ENCODE data around the gene ROCK2. TPM values are rescaled to one million over a fixed set of nuclear protein-coding genes. Genes with fewer than 3 reads are reported as not detected.

Gene ROCK2
- total and polyA plus RNA-seq, 2 of the 8 experiments (the other 6 are each of a cell fraction or from before 2014, with no cell fraction given) = 2.7 to 29.0 TPM

GRCh38 chr2:11356764-11357163 is 12.3 kb upstream of the ROCK2 start:
- Histone ChIP-seq H3K36me3 (ENCODE audit: control insufficient read depth in 2 of 4, insufficient read depth in 4 of 4, low read length in 3 of 4) (no peaks in the 10 kb centered on the region), H3K9me3 (ENCODE audit: insufficient read depth in 2 of 2, low read depth in 1 of 2, low read length in 1 of 2) (no peaks in the 10 kb centered on the region), H3K4me1 (replicated peaks in 1 of 4; ENCODE audit: control insufficient read depth in 3 of 4, insufficient read depth in 4 of 4, low read length in 3 of 4) (no peaks in the 10 kb centered on the region), H2BK12ac (ENCODE audit: low read depth, low read length) (no peak overlapping the region), H2AFZ (ENCODE audit: low read length) (no peak overlapping the region), H2BK120ac (replicated peaks; ENCODE audit: low read depth, low read length) (no peak overlapping the region), H3K4ac (replicated peaks; ENCODE audit: insufficient read length, low read depth, low read length) (no peak overlapping the region), H3K18ac (ENCODE audit: extremely low read depth, low read length) (no peak overlapping the region), H3K4me3 (ENCODE audit: extremely low read depth in 1 of 4, insufficient read depth in 2 of 4, low read depth in 3 of 4, low read length in 4 of 4) (no peak overlapping the region), H3K27ac (ENCODE audit: low read depth, low read length) (no peak overlapping the region), H3K23ac (ENCODE audit: insufficient read length) (no peak overlapping the region), H3K23me2 (ENCODE audit: low read depth, low read length) (no peaks in the 10 kb centered on the region), H2BK5ac (ENCODE audit: low read depth, low read length) (no peak overlapping the region), H4K8ac (ENCODE audit: extremely low read depth, insufficient read depth, low read length) (no peak overlapping the region), H4K5ac (ENCODE audit: insufficient read length, low read depth, low read length) (no peak overlapping the region), H2AK5ac (ENCODE audit: low read depth, low read length) (no peak overlapping the region), H3K79me1 (ENCODE audit: low read depth, low read length) (no peaks in the 10 kb centered on the region), H2BK20ac (ENCODE audit: low read length) (no peak overlapping the region), H3K4me2 (ENCODE audit: insufficient read depth in 1 of 2, low read depth in 2 of 2, low read length in 2 of 2) (no peak overlapping the region), H3K79me2 (ENCODE audit: control insufficient read depth in 1 of 2, insufficient read depth in 2 of 2, low read length in 2 of 2) (no peaks in the 10 kb centered on the region), H4K20me1 (replicated peaks in 1 of 2; ENCODE audit: control insufficient read depth in 1 of 2, insufficient read depth in 2 of 2, low read length in 2 of 2) (no peaks in the 10 kb centered on the region), H3K56ac (replicated peaks; ENCODE audit: insufficient read length, low read depth, low read length) (no peak overlapping the region), H2BK15ac (ENCODE audit: low read length) (no peak overlapping the region), H4K91ac (replicated peaks; ENCODE audit: insufficient read length, low read length) (no peak overlapping the region), H3K27me3 (replicated peaks in 1 of 4; ENCODE audit: control insufficient read depth in 3 of 4, extremely low read depth in 1 of 4, insufficient read depth in 3 of 4, low read length in 3 of 4) (no peaks in the 10 kb centered on the region; a peak in 1 of 7 replicates), H3K14ac (ENCODE audit: insufficient read length) (no peak overlapping the region), H3K9ac (replicated peaks in 1 of 4; ENCODE audit: extremely low read depth in 1 of 4, low read depth in 3 of 4, low read length in 3 of 4) (no peak overlapping the region)
- 89% methylated on average over 4 of the region's 4 CpGs; no CpG with 5 or more reads in 1 of the 2 experiments for WGBS, 2 experiments (ENCODE audit: extremely low coverage in 1 of 2, insufficient coverage in 1 of 2, insufficient read length in 1 of 2, insufficient replicate concordance in 2 of 2, low coverage in 1 of 2, low lambda C conversion rate in 2 of 2, missing lambda C conversion rate in 1 of 2)
- DNase-seq (ENCODE audit: low read depth in 1 of 2, low spot score in 2 of 2) (no peak), FAIRE-seq (no peak)
- CTCF ChIA-PET (ENCODE audit: partially characterized antibody) = interaction anchor here (1.3 to 1.7 kb wide), 2 partner anchors 8 to 27 kb away, joined by 3 to 5 read pairs; no protein-coding TSS in a partner anchor
- POLR2A ChIA-PET (ENCODE audit: partially characterized antibody) = no interaction called here
- no peak for TF ChIP-seq FOSL1 (IDR thresholded peaks at IDR 0.05; ENCODE audit: insufficient read depth, low read depth, low read length)
- no peak for TF ChIP-seq MAX (IDR thresholded peaks at IDR 0.05)
- TF ChIP-seq RNF2 (IDR thresholded peaks at IDR 0.05; ENCODE audit: borderline replicate concordance, low read depth, low read length, missing control alignments, poor library complexity, severe bottlenecking) = no peak
- TF ChIP-seq CREB1 (IDR thresholded peaks at IDR 0.05) = no peak
- TF ChIP-seq ATF2 (IDR thresholded peaks at IDR 0.05; ENCODE audit: low read length) = no peak
- no peak for TF ChIP-seq CBX8 (IDR thresholded peaks at IDR 0.05; ENCODE audit: borderline replicate concordance, low read depth, low read length)
- no peak for TF ChIP-seq KDM5A (IDR thresholded peaks at IDR 0.05; ENCODE audit: low read length)
- TF ChIP-seq CTBP2 (IDR thresholded peaks at IDR 0.05; ENCODE audit: borderline replicate concordance, insufficient read depth, insufficient read length, low read length) = no peak
- TF ChIP-seq PHF8 (conservative IDR thresholded peaks at IDR 0.05; ENCODE audit: low read depth, low read length) = no peak
- TF ChIP-seq HDAC6 (IDR thresholded peaks at IDR 0.05; ENCODE audit: low read depth, low read length) = no peak
- no peak for TF ChIP-seq SAP30 (IDR thresholded peaks at IDR 0.05; ENCODE audit: insufficient read depth, insufficient replicate concordance, low read length)
- TF ChIP-seq RBBP5 (IDR thresholded peaks at IDR 0.05; ENCODE audit: borderline replicate concordance, low read depth, low read length) = no peak

All from H1 (cell line).